ENCODE data around the gene TIFAB.
A peak's percentile ranks its signal among the peaks of the same experiment; 100 is the strongest.

The TIFAB gene

GRCh38 chr5:135442431-135443160, 9.6 kb downstream of the TIFAB start:
- no peak for DNase-seq (ENCODE audit: low spot score)

DNA sequence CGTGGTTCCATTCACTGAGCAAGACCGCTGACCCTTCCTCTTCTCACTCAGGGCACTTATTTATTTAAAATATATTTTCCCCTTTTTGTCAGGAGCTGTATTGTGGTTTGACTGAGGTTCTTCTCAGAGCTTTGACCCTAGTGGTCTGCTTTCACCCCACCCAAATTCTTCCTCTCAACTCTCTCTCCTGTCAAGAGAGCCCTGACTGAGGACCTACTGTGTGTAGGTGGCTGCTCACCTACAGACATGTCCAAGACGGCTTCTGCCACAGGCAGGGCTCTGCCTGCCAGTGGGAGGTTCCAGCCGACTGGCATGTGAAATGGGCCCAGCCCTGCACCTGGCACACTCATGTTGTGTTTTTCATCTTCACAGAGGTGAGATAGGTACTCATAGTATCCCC, 10.2 kb downstream of the TIFAB start:
- DNase-seq (ENCODE audit: low spot score): no peak

- no peak for DNase-seq (ENCODE audit: low spot score)
Observed at GRCh38 chr5:135441350-135441831, 10.8 kb downstream of the TIFAB start.

GRCh38 chr5:135440916-135441315, 11.2 kb downstream of the TIFAB start:
- DNase-seq (ENCODE audit: low spot score): no peak

DNA sequence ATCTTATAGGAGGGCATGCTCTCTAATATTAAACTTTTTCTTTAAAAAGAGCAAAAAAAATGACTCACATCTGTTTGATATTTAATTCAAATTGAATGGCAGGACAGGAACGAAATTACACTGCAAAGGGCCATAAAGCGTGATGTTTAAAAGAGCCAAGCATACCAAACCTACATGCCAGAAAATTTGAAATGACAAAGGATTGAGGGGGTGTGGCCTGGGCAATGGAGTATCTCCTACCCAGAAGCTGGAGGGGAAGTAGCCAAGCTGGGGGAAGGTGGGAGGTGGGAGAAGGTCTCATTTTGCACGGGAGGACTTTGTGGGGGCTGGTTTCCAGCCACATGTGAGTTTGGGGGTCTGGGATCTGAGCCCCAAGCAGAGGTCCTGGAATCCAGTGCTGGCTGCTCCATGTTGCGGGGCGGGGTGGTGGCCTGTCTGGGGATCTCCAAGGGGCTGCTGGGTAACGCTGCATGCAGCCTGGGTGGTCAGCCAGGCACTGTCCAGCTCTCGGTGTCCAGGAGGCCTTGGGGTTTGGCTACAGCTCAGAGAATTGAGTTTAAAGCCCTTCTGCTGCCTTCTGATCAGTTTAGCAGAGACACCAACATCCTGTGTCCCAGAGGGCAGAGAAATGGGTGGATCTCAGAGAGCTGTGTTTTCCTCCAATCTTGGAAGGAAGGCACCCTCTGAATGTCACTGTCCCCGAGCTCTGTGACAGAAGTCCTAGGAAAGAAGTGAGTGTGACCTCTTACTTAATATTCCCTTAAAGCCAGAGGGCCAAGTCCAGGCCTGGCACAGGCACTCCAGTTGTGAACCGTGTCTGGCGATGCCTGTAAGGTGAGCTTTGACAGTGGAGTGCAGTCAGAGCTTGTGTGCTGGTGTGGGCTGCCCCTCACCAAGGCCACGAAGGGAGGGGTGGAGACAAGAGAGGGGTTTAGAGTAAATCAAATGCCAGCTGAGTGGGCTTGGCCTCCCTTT, 12.6 kb downstream of the TIFAB start:
- DNase-seq (ENCODE audit: low spot score): no peak

DNA sequence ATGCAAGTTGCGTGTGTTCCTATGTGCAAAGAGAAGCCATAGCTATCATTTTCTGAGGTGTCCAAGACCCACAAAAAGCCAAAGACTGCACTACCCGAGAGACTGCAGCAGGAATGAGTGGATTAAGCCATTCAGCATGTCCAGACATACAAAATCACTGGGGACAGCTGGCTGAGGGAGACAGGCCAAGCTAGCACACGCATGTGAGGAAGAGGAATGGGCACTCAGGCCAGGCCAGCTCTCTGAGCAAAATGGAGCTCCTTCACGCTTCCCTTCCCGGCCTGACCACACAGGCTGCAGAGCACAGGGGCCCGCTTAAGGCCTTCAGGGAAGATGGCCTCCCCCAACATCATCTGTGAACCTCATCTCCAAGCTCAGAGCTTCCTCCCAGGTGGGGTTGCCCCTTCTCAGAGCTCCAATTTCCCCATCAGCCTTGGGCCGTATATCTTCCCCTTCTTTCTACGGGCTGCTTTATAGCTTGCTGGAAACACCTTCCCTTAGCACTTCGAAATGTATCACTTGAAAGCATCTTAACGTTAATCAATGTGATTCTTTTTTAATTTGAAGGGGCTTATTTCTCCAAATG, 13.4 kb downstream of the TIFAB start:
- DNase-seq (ENCODE audit: low spot score): no peak

DNA sequence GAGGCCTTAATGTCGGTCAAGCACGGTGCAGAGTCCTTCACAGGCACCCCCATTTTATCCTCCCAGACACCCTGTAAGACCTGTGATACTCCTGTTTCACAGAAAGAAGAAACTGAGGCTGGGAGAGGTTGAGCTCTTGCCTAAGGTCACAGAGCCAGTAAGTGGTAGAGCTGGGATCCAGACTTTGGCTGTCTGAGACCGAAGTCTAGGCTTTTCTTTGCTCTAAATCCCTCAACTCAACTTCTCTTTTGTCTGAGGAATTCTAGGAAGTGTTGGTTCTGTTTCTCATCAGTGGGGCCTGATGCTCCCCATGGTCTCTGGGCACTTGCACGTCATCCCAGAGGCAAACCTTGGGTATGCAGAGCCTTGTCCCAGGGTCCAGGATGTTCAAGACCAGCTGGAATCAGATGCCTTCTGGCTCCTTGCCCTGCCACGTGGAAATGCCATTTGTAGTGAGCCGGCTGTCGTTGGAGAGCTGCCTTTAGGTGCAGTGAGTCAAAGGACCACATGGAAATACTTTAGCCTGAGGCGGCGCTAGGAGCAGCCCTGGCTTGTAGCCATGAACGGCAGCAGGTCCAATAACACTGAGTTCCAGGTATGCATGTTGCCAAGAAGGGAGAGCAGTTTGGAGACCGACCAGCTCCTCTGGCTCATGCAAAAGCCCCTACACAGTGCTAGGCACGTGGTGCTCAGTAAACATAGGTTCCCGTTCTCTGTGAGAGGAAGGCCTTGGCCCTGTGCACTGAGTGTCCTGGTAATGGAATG, 14.2 kb downstream of the TIFAB start:
- DNase-seq (ENCODE audit: low spot score): peak; percentile 51

DNA sequence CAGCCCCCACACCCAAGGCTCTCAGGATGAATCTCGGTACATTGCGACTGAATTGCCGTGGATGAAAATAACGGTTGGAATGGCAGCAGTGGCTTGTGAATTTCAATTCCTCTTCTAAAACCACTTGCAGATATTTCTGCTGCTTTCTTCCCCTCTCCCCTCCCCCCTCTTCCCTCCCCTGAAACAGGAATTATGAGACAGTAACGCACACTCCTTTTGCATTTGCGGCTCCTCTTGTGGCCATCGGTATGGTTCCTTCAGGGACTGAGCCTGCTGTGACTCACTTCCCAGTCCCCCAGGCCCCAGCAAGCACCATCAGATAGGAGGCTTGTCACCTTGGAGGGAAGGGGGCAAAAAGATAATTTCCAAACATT, 14.7 kb downstream of the TIFAB start:
- no peak for DNase-seq (ENCODE audit: low spot score)

GRCh38 chr5:135436951-135437418, 15.2 kb downstream of the TIFAB start:
- DNase-seq (ENCODE audit: low spot score): no peak

GRCh38 chr5:135435467-135436330, 16.5 kb downstream of the TIFAB start:
- no peak for DNase-seq (ENCODE audit: low spot score)

- DNase-seq (ENCODE audit: low spot score): no peak
Observed at GRCh38 chr5:135434591-135435466, 17.3 kb downstream of the TIFAB start.

DNA sequence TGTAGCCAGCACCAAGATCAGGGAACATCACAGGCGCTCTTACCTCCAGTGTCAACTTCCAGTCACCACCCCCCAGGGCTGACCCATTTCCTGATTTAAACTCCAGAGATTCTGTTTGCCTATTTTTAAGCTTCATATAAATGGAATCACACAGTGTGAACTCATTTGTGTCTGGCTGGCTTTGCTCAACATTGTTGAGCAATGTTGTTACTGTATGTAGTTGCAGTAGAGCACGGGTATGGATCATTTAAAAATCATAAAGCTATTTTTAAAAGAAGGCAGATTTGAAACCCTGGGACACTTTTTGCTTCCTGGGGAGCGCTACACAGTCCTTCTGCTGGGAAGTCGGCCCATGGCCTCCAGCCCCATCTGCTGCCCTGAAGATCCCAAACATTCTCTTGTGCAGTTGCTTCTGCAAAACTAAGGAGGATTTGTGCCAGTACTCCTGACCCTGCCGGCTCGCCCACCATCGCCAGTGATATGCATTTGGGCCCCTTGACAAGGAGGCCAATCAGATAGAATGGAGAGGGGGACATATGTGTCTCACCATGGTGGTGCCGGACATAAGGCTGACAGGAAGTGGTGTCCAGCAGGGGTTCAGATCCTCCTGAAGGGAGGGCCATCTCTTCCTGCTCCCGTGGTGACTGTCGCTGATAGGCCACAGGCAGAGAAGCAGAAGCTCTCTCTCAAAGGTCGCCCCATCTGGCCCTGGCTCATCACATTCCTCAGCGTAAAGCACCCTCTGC, 18.3 kb downstream of the TIFAB start:
- DNase-seq (ENCODE audit: low spot score): no peak

DNA sequence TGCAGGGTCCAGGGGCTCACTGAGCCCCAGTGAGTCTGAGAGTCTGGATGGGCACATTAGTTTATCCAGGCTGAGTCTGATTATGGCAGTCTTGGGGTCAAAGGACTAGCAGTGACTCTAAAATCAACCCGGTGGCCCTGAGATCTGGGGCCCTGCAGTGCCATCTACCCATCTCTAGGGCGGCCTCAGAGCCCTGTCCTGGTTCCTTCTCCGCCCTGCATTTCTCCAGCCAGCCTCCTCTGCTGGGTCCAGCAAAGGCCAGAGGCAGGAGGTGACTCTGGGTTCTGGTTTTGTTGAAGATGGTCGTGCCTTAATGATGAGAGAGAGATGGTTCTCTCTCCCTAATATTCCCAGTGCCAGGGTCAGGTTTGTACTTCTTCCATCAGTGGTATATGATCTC, 20.0 kb downstream of the TIFAB start:
- no peak for DNase-seq (ENCODE audit: low spot score)

DNA sequence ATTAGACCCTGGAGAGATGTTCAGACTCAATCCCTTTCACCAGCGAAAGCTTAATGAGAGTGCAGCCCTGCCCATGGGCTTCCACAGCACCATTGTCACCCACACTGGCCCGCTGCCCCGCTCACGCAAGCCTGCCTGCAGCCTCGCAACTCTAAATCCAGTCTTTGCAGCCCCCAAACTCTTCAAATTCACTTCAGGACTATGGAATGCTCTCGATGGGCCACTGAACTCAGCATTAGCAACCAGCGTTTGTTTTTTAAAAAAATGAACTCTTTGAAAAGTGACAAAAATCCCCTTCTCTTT, 22.1 kb downstream of the TIFAB start:
- no peak for DNase-seq (ENCODE audit: low spot score)

DNA sequence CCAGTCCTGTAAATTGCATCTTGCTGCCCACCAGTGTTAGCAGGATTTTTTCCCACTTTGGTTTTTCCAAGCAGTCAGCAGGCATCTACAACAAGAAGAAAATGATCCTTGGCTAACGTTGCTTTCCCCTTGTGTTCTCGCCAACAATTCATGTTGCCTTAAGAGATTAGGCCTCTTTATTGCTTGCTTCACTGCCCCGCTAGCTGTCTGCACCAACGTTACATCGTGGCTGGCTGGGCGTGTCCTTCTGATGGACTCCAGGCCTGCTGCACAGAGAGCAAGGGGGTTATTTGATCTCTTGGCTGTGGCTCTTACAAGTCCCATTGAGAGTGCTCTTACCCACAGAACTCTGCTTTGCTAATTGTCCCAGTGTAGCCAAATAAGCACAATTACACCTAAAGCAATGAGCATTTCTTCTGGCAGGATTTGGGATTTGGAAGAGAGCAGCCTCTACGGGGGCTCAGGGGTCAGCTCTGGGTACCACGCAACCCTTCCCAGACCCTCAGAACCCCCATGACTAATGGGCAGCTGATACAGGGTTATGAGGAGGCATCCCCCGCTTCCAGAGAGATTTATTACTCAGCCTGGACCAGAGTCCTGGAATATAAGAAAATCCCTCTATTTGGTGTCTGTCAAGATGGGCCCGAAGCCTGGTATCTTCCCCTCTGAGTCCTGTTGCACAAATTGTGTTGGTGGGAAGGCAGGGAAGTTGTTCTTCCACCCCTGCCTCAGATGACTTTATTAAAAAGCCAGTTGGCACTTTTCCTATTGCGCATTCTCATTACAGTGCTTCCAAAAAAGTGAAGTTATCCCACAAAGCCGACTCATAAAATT, 22.6 kb downstream of the TIFAB start:
- DNase-seq (ENCODE audit: low spot score): no peak

- no peak for DNase-seq (ENCODE audit: low spot score)
Observed at GRCh38 chr5:135428586-135428985, 23.6 kb downstream of the TIFAB start.

DNA sequence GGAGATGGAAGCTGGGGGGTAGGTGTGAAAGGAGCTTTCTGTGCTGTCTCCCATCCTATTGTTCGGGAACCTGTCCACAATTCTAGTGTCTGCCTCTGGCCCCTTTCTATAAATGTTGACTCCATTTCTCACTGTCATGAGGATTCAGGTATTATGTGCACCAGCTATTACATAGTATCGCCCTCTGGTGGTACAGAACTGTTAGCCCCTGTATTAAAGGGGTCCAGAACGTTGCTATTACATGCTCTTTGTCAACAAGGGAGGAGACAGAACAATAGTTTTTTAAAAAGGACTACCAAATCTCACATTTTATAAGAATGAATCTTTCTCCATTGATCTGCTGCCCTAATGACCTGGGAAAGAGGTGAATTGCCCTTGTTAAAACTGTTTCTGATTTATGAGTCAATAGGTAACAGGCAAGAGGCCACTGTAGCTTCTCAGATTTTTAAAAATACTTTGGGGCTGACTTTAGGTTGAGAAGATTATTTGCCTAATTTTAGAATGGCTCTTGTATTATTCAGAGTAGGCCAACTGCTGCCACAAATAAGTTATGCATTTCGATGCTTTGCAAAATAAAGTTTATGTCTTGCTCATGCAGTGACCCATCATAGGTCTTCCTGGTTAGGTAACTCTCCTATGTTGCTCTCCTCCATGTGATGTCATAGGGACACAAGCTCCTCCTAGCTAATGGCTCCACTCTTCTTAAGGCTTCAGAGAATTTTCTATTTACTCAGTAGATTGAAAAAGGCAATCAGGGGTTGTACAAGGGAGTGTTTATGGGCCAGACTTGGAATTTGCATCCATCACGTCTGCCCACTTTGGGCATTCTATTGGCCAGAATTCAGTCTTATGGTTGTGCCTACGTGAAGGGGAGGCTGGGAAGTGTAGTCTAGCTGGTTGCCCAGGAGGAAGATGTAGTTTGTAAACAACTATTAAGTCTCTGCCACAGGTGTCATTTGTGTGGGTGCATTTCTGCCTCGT, 25.8 kb downstream of the TIFAB start:
- peak; percentile 72 for DNase-seq (ENCODE audit: low spot score)

Data from iPS-NIHi11 (cell line).